GM19463 (cell line): ENCODE results near the gene PTPRN2.

Experiments
- ATAC-seq: cut with Tn5 transposase; IDR thresholded peaks from one replicate; pipeline ENCODE4 v1.9.1; 2021; ENCODE audit warnings: mild to moderate bottlenecking, moderate library complexity; ENCODE audit not compliant: unreplicated experiment

The PTPRN2 gene

GRCh38 chr7:158494643-158495042, 93.0 kb downstream of the PTPRN2 start:
- ATAC-seq, result no peak

- ATAC-seq, result no peak
Observed at GRCh38 chr7:158494162-158494586, 93.4 kb downstream of the PTPRN2 start.

GRCh38 chr7:158492367-158492764, 95.3 kb downstream of the PTPRN2 start:
- no peak for ATAC-seq

- ATAC-seq, result no peak
Observed at GRCh38 chr7:158491094-158491493, 96.5 kb downstream of the PTPRN2 start.

GRCh38 chr7:158490171-158490782, 97.3 kb downstream of the PTPRN2 start:
- ATAC-seq, result no peak

- ATAC-seq, result no peak
Observed at GRCh38 chr7:158489462-158490155, 98.0 kb downstream of the PTPRN2 start.

GRCh38 chr7:158488181-158488971, 99.2 kb downstream of the PTPRN2 start:
- no peak for ATAC-seq

- no peak for ATAC-seq
Observed at GRCh38 chr7:158487631-158488151, 99.9 kb downstream of the PTPRN2 start.

GRCh38 chr7:158486919-158487318, 100.7 kb downstream of the PTPRN2 start:
- no peak for ATAC-seq

GRCh38 chr7:158484801-158485531, 102.7 kb downstream of the PTPRN2 start:
- no peak for ATAC-seq

- ATAC-seq, result no peak
Observed at GRCh38 chr7:158482480-158482879, 105.1 kb downstream of the PTPRN2 start.

- ATAC-seq, result no peak
Observed at GRCh38 chr7:158479664-158480025, 108.0 kb downstream of the PTPRN2 start.

- ATAC-seq, result no peak
Observed at GRCh38 chr7:158479021-158479663, 108.5 kb downstream of the PTPRN2 start.

GRCh38 chr7:158477866-158478265, 109.8 kb downstream of the PTPRN2 start:
- no peak for ATAC-seq

- no peak for ATAC-seq
Observed at GRCh38 chr7:158476331-158476932, 111.2 kb downstream of the PTPRN2 start.

GRCh38 chr7:158475679-158476052, 112.0 kb downstream of the PTPRN2 start:
- no peak for ATAC-seq

GRCh38 chr7:158475036-158475678, 112.5 kb downstream of the PTPRN2 start:
- no peak for ATAC-seq

GRCh38 chr7:158474488-158474887, 113.1 kb downstream of the PTPRN2 start:
- no peak for ATAC-seq

- ATAC-seq, result no peak
Observed at GRCh38 chr7:158473946-158474345, 113.7 kb downstream of the PTPRN2 start.

GRCh38 chr7:158473221-158473620, 114.4 kb downstream of the PTPRN2 start:
- no peak for ATAC-seq
